IMR-90 (cell line): Measurements from ENCODE around the gene ISG20L2. TPM values are rescaled to one million over a fixed set of nuclear protein-coding genes. Genes with fewer than 3 reads are reported as not detected.

ENCODE experiments used
- ATAC-seq: fragments of 200-7000 bp; cut with Tn5 transposase; 2 replicates; pipeline ENCODE4 v1.9.1; 2020; ENCODE audit warnings: low read depth, mild to moderate bottlenecking, moderate library complexity
- BruUV-seq: library from RNA; stranded (reverse); fragments of 400-500 nt; replicated peaks from 2 replicates; lab custom pipeline; 2021; lab: Mats Ljungman, UMichigan
- CTCF ChIA-PET: fragments of 300-600 bp; formaldehyde crosslinking; extraction: SDS; loops from one replicate; lab custom pipeline; 2021; ENCODE audit warnings: antibody characterized with exemption; lab: Yijun Ruan, JAX
- POLR2A ChIA-PET: fragments of 300-600 bp; sonication (Branson Sonifier 250); formaldehyde crosslinking; loops from one replicate; lab custom pipeline; 2022; ENCODE audit warnings: antibody characterized with exemption; ENCODE audit not compliant: unreplicated experiment; lab: Charles Lee
- DNase-seq: peaks from one replicate; pipeline ENCODE4 v3.0.0; 2013
- H2AFZ ChIP-seq: replicated peaks from 2 replicates; pipeline ENCODE3; 2013; ENCODE audit warnings: low read length, mild to moderate bottlenecking; ENCODE audit not compliant: poor library complexity
- H2AK5ac ChIP-seq: 2 replicates; pipeline ENCODE4 v1.6.1; 2013; ENCODE audit warnings: low read depth, low read length, inconsistent platforms
- H2AK9ac ChIP-seq: replicated peaks from 2 replicates; pipeline ENCODE3; 2013; ENCODE audit warnings: mild to moderate bottlenecking, low read depth, low read length, moderate library complexity; ENCODE audit not compliant: poor library complexity
- H2BK120ac ChIP-seq: 2 replicates; pipeline ENCODE4 v1.6.1; 2013; ENCODE audit warnings: low read depth, low read length, inconsistent platforms
- H2BK15ac ChIP-seq: 3 replicates; pipeline ENCODE4 v1.6.1; 2013; ENCODE audit warnings: low read depth, low read length, inconsistent platforms
- H2BK20ac ChIP-seq: 2 replicates; pipeline ENCODE4 v1.6.1; 2013; ENCODE audit warnings: low read depth, mild to moderate bottlenecking, inconsistent platforms, low read length, moderate library complexity
- H2BK5ac ChIP-seq: 2 replicates; pipeline ENCODE4 v1.6.1; 2013; ENCODE audit warnings: mild to moderate bottlenecking, low read depth, low read length, inconsistent platforms; ENCODE audit not compliant: poor library complexity, severe bottlenecking
- H3K14ac ChIP-seq: replicated peaks from 2 replicates; pipeline ENCODE4 v1.6.1; 2013; ENCODE audit warnings: low read depth, low read length, inconsistent platforms
- H3K18ac ChIP-seq: 2 replicates; pipeline ENCODE4 v1.6.1; 2013; ENCODE audit warnings: low read depth, low read length, control low read depth
- H3K23ac ChIP-seq: 2 replicates; pipeline ENCODE4 v1.6.1; 2013; ENCODE audit warnings: low read depth, low read length, inconsistent platforms
- H3K27ac ChIP-seq: 2 replicates; pipeline ENCODE4 v1.5.1; 2013; ENCODE audit warnings: mild to moderate bottlenecking, control low read depth, low read length; ENCODE audit not compliant: insufficient read depth
- H3K27me3 ChIP-seq: 2 replicates; pipeline ENCODE4 v1.6.1; 2013; ENCODE audit warnings: low read length; ENCODE audit not compliant: control insufficient read depth, insufficient read depth
- H3K36me3 ChIP-seq: 2 replicates; pipeline ENCODE4 v1.6.1; 2013; ENCODE audit warnings: low read length, mixed read lengths; ENCODE audit not compliant: control insufficient read depth, insufficient read depth
- H3K4ac ChIP-seq: 2 replicates; pipeline ENCODE4 v1.6.1; 2013; ENCODE audit warnings: low read depth, low read length, inconsistent platforms
- H3K4me1 ChIP-seq: 2 replicates; pipeline ENCODE4 v1.6.1; 2013; ENCODE audit warnings: low read length, mixed read lengths; ENCODE audit not compliant: control insufficient read depth, insufficient read depth
- H3K4me2 ChIP-seq: 2 replicates; pipeline ENCODE4 v1.6.1; 2013; ENCODE audit warnings: low read depth, mild to moderate bottlenecking, control low read depth, low read length, moderate library complexity
- H3K4me3 ChIP-seq: 2 replicates; pipeline ENCODE4 v1.5.1; 2013; ENCODE audit warnings: low read depth, mild to moderate bottlenecking, control low read depth, low read length, moderate library complexity; ENCODE audit not compliant: insufficient read depth
- H3K56ac ChIP-seq: 2 replicates; pipeline ENCODE4 v1.6.1; 2013; ENCODE audit warnings: low read length, inconsistent platforms; ENCODE audit not compliant: insufficient read depth; ENCODE audit errors: extremely low read depth
- H3K79me1 ChIP-seq, 2 experiments: 2 replicates each; pipeline ENCODE4 v1.6.1; 2013; ENCODE audit warnings: low read length in 2 of 2, inconsistent platforms in 1 of 2, low read depth in 1 of 2
- H3K9ac ChIP-seq: 2 replicates; pipeline ENCODE4 v1.6.1; 2013; ENCODE audit warnings: low read depth, low read length, control low read depth
- H3K9me1 ChIP-seq: 2 replicates; pipeline ENCODE4 v1.6.1; 2013; ENCODE audit warnings: low read length, inconsistent platforms; ENCODE audit not compliant: insufficient read depth
- H3K9me3 ChIP-seq: 2 replicates; pipeline ENCODE4 v1.6.1; 2013; ENCODE audit warnings: low read length; ENCODE audit not compliant: control insufficient read depth, insufficient read depth
- H4K20me1 ChIP-seq: 2 replicates; pipeline ENCODE4 v1.6.1; 2013; ENCODE audit warnings: low read length, inconsistent platforms; ENCODE audit not compliant: insufficient read depth
- H4K5ac ChIP-seq: 2 replicates; pipeline ENCODE4 v1.6.1; 2013; ENCODE audit warnings: mild to moderate bottlenecking, low read depth, low read length, control low read depth
- H4K8ac ChIP-seq, 2 experiments: 2 replicates each; pipeline ENCODE4 v1.6.1; 2013; ENCODE audit warnings: low read depth in 2 of 2, low read length in 2 of 2, control low read depth in 1 of 2, inconsistent platforms in 1 of 2
- H4K91ac ChIP-seq: 2 replicates; pipeline ENCODE4 v1.6.1; 2013; ENCODE audit warnings: low read depth, low read length, inconsistent platforms; ENCODE audit not compliant: insufficient read depth
- BHLHE40 ChIP-seq: fragments of 150-350 bp; IDR thresholded peaks from 2 replicates; pipeline ENCODE4 v1.6.1; 2016; ENCODE audit warnings: mild to moderate bottlenecking, low read depth, low read length
- CEBPB ChIP-seq: IDR thresholded peaks from 2 replicates; pipeline ENCODE4 v1.6.1; 2012; ENCODE audit warnings: low read depth, low read length, improper control_type of control experiment
- CHD1 ChIP-seq: IDR thresholded peaks from 2 replicates; pipeline ENCODE4 v1.6.1; 2012; ENCODE audit warnings: low read depth, low read length, improper control_type of control experiment
- MAFK ChIP-seq: IDR thresholded peaks from 2 replicates; pipeline ENCODE4 v1.6.1; 2012; ENCODE audit warnings: low read depth, low read length, improper control_type of control experiment
- MAZ ChIP-seq: IDR thresholded peaks from 2 replicates; pipeline ENCODE4 v1.6.1; 2012; ENCODE audit warnings: low read depth, mild to moderate bottlenecking, low read length, improper control_type of control experiment, moderate library complexity, borderline replicate concordance
- MXI1 ChIP-seq: IDR thresholded peaks from 2 replicates; pipeline ENCODE4 v1.6.1; 2012; ENCODE audit warnings: low read depth, mild to moderate bottlenecking, low read length, moderate library complexity, borderline replicate concordance
- NFE2L2 ChIP-seq: fragments of 150-350 bp; IDR thresholded peaks from 2 replicates; pipeline ENCODE4 v1.6.1; 2016; ENCODE audit warnings: low read depth, mild to moderate bottlenecking, low read length
- POLR2A ChIP-seq: IDR thresholded peaks from 2 replicates; pipeline ENCODE4 v1.6.1; 2012; ENCODE audit warnings: mild to moderate bottlenecking, low read depth, low read length
- RAD21 ChIP-seq: IDR thresholded peaks from 2 replicates; pipeline ENCODE4 v1.6.1; 2012; ENCODE audit warnings: low read length, improper control_type of control experiment
- RCOR1 ChIP-seq: IDR thresholded peaks from 2 replicates; pipeline ENCODE4 v1.6.1; 2012; ENCODE audit warnings: mild to moderate bottlenecking, low read length, improper control_type of control experiment; ENCODE audit not compliant: insufficient replicate concordance
- RFX5 ChIP-seq: IDR thresholded peaks from 2 replicates; pipeline ENCODE4 v1.8.0; 2012; ENCODE audit warnings: low read depth, mild to moderate bottlenecking, low read length, moderate library complexity
- SMC3 ChIP-seq: fragments of 150-350 bp; IDR thresholded peaks from 2 replicates; pipeline ENCODE4 v1.6.1; 2016; ENCODE audit warnings: low read depth, mild to moderate bottlenecking, antibody characterized with exemption, low read length, moderate library complexity
- WGBS, 2 experiments: methylation state at CpG; one replicate each; pipeline versions ENCODE4 v1.1.5 to v1.1.7; 2013; ENCODE audit warnings: missing lambda C conversion rate in 2 of 2; ENCODE audit not compliant: insufficient read length in 1 of 2; ENCODE audit errors: extremely low coverage in 2 of 2; 5-methylcytosine and 5-hydroxymethylcytosine counted together
- dilution Hi-C: fragments of 300-500 bp; cut with HindIII; formaldehyde crosslinking; loops from one replicate; pipeline ENCODE4 v1.14.3; 2018; ENCODE audit warnings: low sequenced_read_pairs; ENCODE audit not compliant: unreplicated experiment
- in situ Hi-C: fragments of 300-500 bp; cut with MboI; formaldehyde crosslinking; loops from 3 replicates; pipeline ENCODE4 v1.14.3; 2019; ENCODE audit warnings: low sequenced_read_pairs, inconsistent platforms, mixed read lengths
- intact Hi-C: fragments of 100-400 bp; cut with micrococcal nuclease; formaldehyde crosslinking; loops from 2 replicates; pipeline ENCODE4 v1.10.0; 2022
- polyA plus RNA-seq, 3 experiments: library from polyadenylated mRNA; depleted of rRNA; stranded (reverse); fragments of >200 nt; gene quantifications; 2 replicates each; pipeline ENCODE4 v1.2.3, GENCODE V29; 2012; ENCODE audit warnings: low replicate concordance in 1 of 3
- total RNA-seq: library from RNA; depleted of rRNA; stranded (reverse); fragments of >200 nt; gene quantifications from 2 replicates; pipeline ENCODE4 v1.2.3, GENCODE V29; 2012
- TF ChIP-seq, protein P1 (sequence below): conservative IDR thresholded peaks from 2 replicates; pipeline ENCODE4 v1.5.1; 2012; ENCODE audit warnings: mild to moderate bottlenecking, low read depth, low read length, improper control_type of control experiment
- TF ChIP-seq, protein P2 (sequence below): fragments of 150-350 bp; IDR thresholded peaks from 2 replicates; pipeline ENCODE4 v1.6.1; 2016; ENCODE audit warnings: low read depth, mild to moderate bottlenecking, low read length, moderate library complexity, borderline replicate concordance
- TF ChIP-seq, protein P3 (sequence below): fragments of 150-350 bp; IDR thresholded peaks from 2 replicates; pipeline ENCODE4 v1.6.1; 2017; ENCODE audit warnings: mild to moderate bottlenecking, antibody characterized with exemption, low read length, low read depth

ISG20L2 gene
- total and polyA plus RNA-seq, 2 of the 4 experiments (the other 2 are of a cell fraction), result 17.0 to 27.3 TPM

DNA sequence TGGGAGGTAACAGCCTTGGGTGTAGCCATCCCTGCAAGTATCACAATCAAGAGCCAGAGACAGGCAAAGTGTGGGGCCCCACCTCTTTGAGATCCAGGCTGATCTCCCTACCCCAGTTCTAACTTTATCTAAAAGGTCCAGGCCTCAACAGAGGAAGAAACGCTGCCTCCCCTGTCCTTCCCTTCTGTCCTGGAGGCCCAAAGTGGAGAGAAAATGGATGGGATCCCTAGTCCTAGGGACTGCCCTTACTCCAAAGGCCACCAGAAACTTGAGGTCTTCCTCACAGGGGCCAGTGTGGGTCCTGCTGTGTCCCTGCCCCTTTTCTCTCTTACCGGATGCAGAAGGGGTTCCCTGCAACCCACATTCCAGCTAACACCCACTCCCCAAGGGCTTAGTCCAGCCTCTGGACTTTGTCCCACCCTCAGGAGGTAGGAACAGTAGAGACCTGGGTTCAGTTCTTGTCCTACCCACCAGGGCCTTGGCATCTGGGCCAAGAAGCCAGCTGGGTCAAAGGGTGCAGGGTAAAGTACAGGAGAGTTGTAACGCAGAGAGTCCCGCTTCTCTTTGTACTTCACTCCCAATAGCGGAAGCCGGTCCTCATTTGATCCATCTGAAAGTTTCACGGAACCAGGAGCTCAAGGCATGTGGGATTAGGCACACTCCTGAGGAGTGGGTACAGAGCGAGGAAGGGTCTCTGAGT lies 21.0 kb upstream of the ISG20L2 start:
- DNase-seq, result no peak
- Histone ChIP-seq H3K4me2 (peak overlapping the region; percentile 93), H4K5ac (peak overlapping the region; percentile 90), H4K20me1 (0 out of 2 replicates have a peak, but pooled peaks cover 11% of the 10 kb centered on the region), H3K9me1 (peaks cover 25% of the 10 kb centered on the region; the same call in 1 of the 2 replicates), H3K4me3 (peak overlapping the region; percentile 86), H3K9ac (peak overlapping the region; percentile 78), H3K14ac (peak overlapping the region; percentile 99), H2BK5ac (peak overlapping the region; percentile 98), H3K56ac (peak overlapping the region; percentile 91; the same call in 1 of the 2 replicates), H3K36me3 (peaks cover 4% of the 10 kb centered on the region; the same call in 1 of the 2 replicates), H4K91ac (peak overlapping the region; percentile 99), H2AK5ac (peak overlapping the region; percentile 83), H2BK120ac (peak overlapping the region; percentile 95), H3K9me3 (no peaks in the 10 kb centered on the region), H3K27ac (peak overlapping the region; percentile 95), H4K8ac (peak overlapping the region; percentile 93 to 96), H3K23ac (peak overlapping the region; percentile 97), H2AFZ (no peak overlapping the region), H3K4ac (peak overlapping the region; percentile 98), H2BK20ac (peak overlapping the region; percentile 74), H2BK15ac (peak overlapping the region; percentile 97), H2AK9ac (peak overlapping the region; percentile 100), H3K27me3 (no peaks in the 10 kb centered on the region), H3K79me1 (peaks cover 16 to 63% of the 10 kb centered on the region in 2 experiments), H3K18ac (peak overlapping the region; percentile 73), H3K4me1 (peaks cover 35% of the 10 kb centered on the region)
- dilution Hi-C loops, result no loop called here
- no TSS peak for BruUV-seq
- intact Hi-C loops, result no loop called here
- in situ Hi-C loops, result no loop called here
- ChIA-PET CTCF (no interaction called here), POLR2A (no interaction called here)
- no peak for ATAC-seq
- 47% methylated on average over 2 of the region's 8 CpGs; no CpG with 5 or more reads in 1 of the 2 experiments for WGBS, 2 experiments
- TF ChIP-seq, protein P1, sequence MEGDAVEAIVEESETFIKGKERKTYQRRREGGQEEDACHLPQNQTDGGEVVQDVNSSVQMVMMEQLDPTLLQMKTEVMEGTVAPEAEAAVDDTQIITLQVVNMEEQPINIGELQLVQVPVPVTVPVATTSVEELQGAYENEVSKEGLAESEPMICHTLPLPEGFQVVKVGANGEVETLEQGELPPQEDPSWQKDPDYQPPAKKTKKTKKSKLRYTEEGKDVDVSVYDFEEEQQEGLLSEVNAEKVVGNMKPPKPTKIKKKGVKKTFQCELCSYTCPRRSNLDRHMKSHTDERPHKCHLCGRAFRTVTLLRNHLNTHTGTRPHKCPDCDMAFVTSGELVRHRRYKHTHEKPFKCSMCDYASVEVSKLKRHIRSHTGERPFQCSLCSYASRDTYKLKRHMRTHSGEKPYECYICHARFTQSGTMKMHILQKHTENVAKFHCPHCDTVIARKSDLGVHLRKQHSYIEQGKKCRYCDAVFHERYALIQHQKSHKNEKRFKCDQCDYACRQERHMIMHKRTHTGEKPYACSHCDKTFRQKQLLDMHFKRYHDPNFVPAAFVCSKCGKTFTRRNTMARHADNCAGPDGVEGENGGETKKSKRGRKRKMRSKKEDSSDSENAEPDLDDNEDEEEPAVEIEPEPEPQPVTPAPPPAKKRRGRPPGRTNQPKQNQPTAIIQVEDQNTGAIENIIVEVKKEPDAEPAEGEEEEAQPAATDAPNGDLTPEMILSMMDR, result no peak
- TF ChIP-seq RAD21 (no peak), CEBPB (no peak), MAZ (no peak), BHLHE40 (no peak), SMC3 (no peak), MAFK (no peak), NFE2L2 (no peak), MXI1 (no peak), CHD1 (no peak), RCOR1 (no peak), POLR2A (no peak), RFX5 (no peak)
- TF ChIP-seq, protein P2, sequence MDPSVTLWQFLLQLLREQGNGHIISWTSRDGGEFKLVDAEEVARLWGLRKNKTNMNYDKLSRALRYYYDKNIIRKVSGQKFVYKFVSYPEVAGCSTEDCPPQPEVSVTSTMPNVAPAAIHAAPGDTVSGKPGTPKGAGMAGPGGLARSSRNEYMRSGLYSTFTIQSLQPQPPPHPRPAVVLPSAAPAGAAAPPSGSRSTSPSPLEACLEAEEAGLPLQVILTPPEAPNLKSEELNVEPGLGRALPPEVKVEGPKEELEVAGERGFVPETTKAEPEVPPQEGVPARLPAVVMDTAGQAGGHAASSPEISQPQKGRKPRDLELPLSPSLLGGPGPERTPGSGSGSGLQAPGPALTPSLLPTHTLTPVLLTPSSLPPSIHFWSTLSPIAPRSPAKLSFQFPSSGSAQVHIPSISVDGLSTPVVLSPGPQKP, result no peak
- TF ChIP-seq, protein P3, sequence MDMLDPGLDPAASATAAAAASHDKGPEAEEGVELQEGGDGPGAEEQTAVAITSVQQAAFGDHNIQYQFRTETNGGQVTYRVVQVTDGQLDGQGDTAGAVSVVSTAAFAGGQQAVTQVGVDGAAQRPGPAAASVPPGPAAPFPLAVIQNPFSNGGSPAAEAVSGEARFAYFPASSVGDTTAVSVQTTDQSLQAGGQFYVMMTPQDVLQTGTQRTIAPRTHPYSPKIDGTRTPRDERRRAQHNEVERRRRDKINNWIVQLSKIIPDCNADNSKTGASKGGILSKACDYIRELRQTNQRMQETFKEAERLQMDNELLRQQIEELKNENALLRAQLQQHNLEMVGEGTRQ, result no peak
